HG02763 (cell line): ENCODE data around the gene MAP4K4.

Source experiments
- ATAC-seq: cut with Tn5 transposase; IDR thresholded peaks from one replicate; pipeline ENCODE4 v1.9.1; 2021; ENCODE audit warnings: mild to moderate bottlenecking, moderate library complexity; ENCODE audit not compliant: unreplicated experiment

MAP4K4 gene

GRCh38 chr2:101697124-101698013 lies at the start of gene MAP4K4:
TSS of gene MAP4K4 (plus strand) at chr2:101697707. CDS start at chr2:101698081, 374 bp downstream.
- ATAC-seq, result peak; percentile 48

- ATAC-seq, result no peak
These were observed 44.0 kb upstream of the MAP4K4 start for GRCh38 chr2:101653469-101653868.

- no peak for ATAC-seq
These were observed 41.6 kb upstream of the MAP4K4 start for GRCh38 chr2:101655702-101656422.

GRCh38 chr2:101657787-101658186 lies 39.7 kb upstream of the MAP4K4 start:
- no peak for ATAC-seq

GRCh38 chr2:101658387-101658786 lies 39.1 kb upstream of the MAP4K4 start:
- ATAC-seq, result no peak

- no peak for ATAC-seq
These were observed 32.2 kb upstream of the MAP4K4 start for GRCh38 chr2:101665312-101665711.

- no peak for ATAC-seq
These were observed 29.7 kb upstream of the MAP4K4 start for GRCh38 chr2:101667823-101668222.

GRCh38 chr2:101672047-101672446 lies 25.5 kb upstream of the MAP4K4 start:
- no peak for ATAC-seq

GRCh38 chr2:101673920-101674319 lies 23.6 kb upstream of the MAP4K4 start:
- no peak for ATAC-seq

- no peak for ATAC-seq
These were observed 22.0 kb upstream of the MAP4K4 start for GRCh38 chr2:101675512-101675911.

GRCh38 chr2:101676674-101677073 lies 20.8 kb upstream of the MAP4K4 start:
- ATAC-seq, result no peak

GRCh38 chr2:101677658-101678057 lies 19.8 kb upstream of the MAP4K4 start:
- no peak for ATAC-seq

- no peak for ATAC-seq
These were observed 19.1 kb upstream of the MAP4K4 start for GRCh38 chr2:101678379-101678778.

- no peak for ATAC-seq
These were observed 18.3 kb upstream of the MAP4K4 start for GRCh38 chr2:101679037-101679726.

- no peak for ATAC-seq
These were observed 17.6 kb upstream of the MAP4K4 start for GRCh38 chr2:101679801-101680487.

GRCh38 chr2:101682311-101682710 lies 15.2 kb upstream of the MAP4K4 start:
- ATAC-seq, result no peak

- no peak for ATAC-seq
These were observed 13.2 kb upstream of the MAP4K4 start for GRCh38 chr2:101684313-101684712.

- ATAC-seq, result no peak
These were observed 9.2 kb upstream of the MAP4K4 start for GRCh38 chr2:101688261-101688660.

GRCh38 chr2:101689114-101689825 lies 8.2 kb upstream of the MAP4K4 start:
- ATAC-seq, result no peak

- ATAC-seq, result no peak
These were observed 6.9 kb upstream of the MAP4K4 start for GRCh38 chr2:101690547-101691152.
